Karpas-422 (cell line): Measurements from ENCODE around the gene BACH2. TPM values are rescaled to one million over a fixed set of nuclear protein-coding genes. Genes with fewer than 3 reads are reported as not detected.
"Not testable (repeated sequence)": the region's sequence is repeated elsewhere in the genome, so short reads cannot be mapped to it uniquely, and the experiment has no call there.

Experiments
- DNase-seq: peaks from one replicate; pipeline ENCODE4 v3.0.0-alpha.2; 2015
- H2AFZ ChIP-seq: fragments of 200-600 bp; sonication (generic); 2 replicates; pipeline ENCODE4 v1.6.1; 2014; ENCODE audit warnings: antibody characterized with exemption, low read length, mixed read lengths
- H3K27ac ChIP-seq: fragments of 200-600 bp; sonication (generic); 2 replicates; pipeline ENCODE4 v1.5.1; 2014; ENCODE audit warnings: mild to moderate bottlenecking, low read length, moderate library complexity
- H3K27me3 ChIP-seq: fragments of 200-600 bp; sonication (generic); 2 replicates; pipeline ENCODE4 v1.6.1; 2014; ENCODE audit warnings: low read length, mixed read lengths
- H3K36me3 ChIP-seq: fragments of 200-600 bp; sonication (generic); 2 replicates; pipeline ENCODE4 v1.6.1; 2014; ENCODE audit warnings: low read length, mixed read lengths; ENCODE audit not compliant: insufficient read depth
- H3K4me1 ChIP-seq: fragments of 200-600 bp; sonication (generic); 2 replicates; pipeline ENCODE4 v1.6.1; 2014; ENCODE audit warnings: mild to moderate bottlenecking, low read length, mixed read lengths
- H3K4me2 ChIP-seq: fragments of 200-600 bp; sonication (generic); 2 replicates; pipeline ENCODE4 v1.6.1; 2014; ENCODE audit warnings: low read length, low read depth, mild to moderate bottlenecking; ENCODE audit not compliant: poor library complexity, severe bottlenecking
- H3K4me3 ChIP-seq: fragments of 200-600 bp; sonication (generic); 2 replicates; pipeline ENCODE4 v1.5.1; 2014; ENCODE audit warnings: mild to moderate bottlenecking, antibody characterized with exemption, low read length, mixed read lengths
- H3K79me2 ChIP-seq: fragments of 200-600 bp; sonication (generic); 2 replicates; pipeline ENCODE4 v1.6.1; 2014; ENCODE audit warnings: mild to moderate bottlenecking, low read length, mixed read lengths
- H3K9ac ChIP-seq: fragments of 200-600 bp; sonication (generic); 2 replicates; pipeline ENCODE4 v1.6.0; 2014; ENCODE audit warnings: low read length
- H3K9me2 ChIP-seq: fragments of 200-600 bp; sonication (generic), shearing (Covaris generic); replicated peaks from 2 replicates; pipeline ENCODE4 v1.6.0; 2014; ENCODE audit warnings: mild to moderate bottlenecking, low read length, moderate library complexity; ENCODE audit not compliant: insufficient read depth
- H3K9me3 ChIP-seq: fragments of 300-700, 200-600 bp; sonication (generic); 2 replicates; pipeline ENCODE4 v1.6.1; 2014; ENCODE audit warnings: low read length, mixed read lengths
- H4K20me1 ChIP-seq: fragments of 200-600 bp; sonication (generic); 2 replicates; pipeline ENCODE4 v1.6.1; 2014; ENCODE audit warnings: mild to moderate bottlenecking, antibody characterized with exemption, low read length, low read depth; ENCODE audit not compliant: insufficient read depth
- total RNA-seq: library from RNA; depleted of rRNA; stranded (reverse); fragments of >200 nt; shearing (Covaris generic); gene quantifications from 2 replicates; pipeline ENCODE4 v1.2.3, GENCODE V29; 2014; ENCODE audit warnings: low replicate concordance

Gene BACH2
- total RNA-seq, 1 experiment from 2014 or later = 3.2 TPM

DNA sequence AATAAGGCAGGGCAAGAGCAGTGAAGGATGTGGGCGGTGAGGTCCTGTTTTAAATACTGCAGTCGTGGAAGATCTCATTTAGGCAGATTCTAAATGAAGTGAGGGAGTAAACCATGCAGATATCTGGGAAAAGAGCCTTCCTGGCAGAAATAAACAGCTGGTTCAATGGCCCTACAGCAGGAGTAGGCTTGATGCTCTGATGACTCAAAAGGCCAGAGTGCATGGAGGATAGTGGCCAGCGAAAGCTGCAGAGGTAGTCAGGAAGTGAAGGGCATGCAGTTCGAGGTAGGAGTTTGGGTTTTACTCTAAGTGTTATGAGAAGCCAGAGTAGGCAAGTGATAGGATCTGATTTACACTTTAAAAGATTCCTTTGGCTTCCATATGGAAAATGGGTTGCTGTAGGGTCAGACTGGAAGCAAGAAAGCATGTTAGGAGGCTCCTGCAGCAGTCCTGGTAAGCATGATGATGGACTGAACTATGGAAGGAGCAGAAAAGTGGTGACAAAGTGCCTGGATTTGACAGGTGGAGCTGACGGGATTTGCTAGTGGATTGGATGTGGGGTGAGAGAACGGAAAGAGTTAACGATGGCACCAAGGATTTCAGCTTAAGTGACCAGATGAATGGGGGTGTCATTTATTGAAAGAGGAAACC is 252.3 kb downstream of the BACH2 start:
- H3K9me2 ChIP-seq = no peaks in the 10 kb centered on the region
- H3K9me3 ChIP-seq = no peaks in the 10 kb centered on the region
- no peak overlapping the region for H3K9ac ChIP-seq
- no peaks in the 10 kb centered on the region for H3K27me3 ChIP-seq
- H3K4me2 ChIP-seq = no peak overlapping the region
- no peak overlapping the region for H3K27ac ChIP-seq
- H3K4me3 ChIP-seq = no peak overlapping the region
- H4K20me1 ChIP-seq = no peaks in the 10 kb centered on the region
- H3K36me3 ChIP-seq = no peaks in the 10 kb centered on the region
- H3K4me1 ChIP-seq = no peaks in the 10 kb centered on the region
- no peaks in the 10 kb centered on the region for H3K79me2 ChIP-seq
- H2AFZ ChIP-seq = no peak overlapping the region
- DNase-seq = no peak

DNA sequence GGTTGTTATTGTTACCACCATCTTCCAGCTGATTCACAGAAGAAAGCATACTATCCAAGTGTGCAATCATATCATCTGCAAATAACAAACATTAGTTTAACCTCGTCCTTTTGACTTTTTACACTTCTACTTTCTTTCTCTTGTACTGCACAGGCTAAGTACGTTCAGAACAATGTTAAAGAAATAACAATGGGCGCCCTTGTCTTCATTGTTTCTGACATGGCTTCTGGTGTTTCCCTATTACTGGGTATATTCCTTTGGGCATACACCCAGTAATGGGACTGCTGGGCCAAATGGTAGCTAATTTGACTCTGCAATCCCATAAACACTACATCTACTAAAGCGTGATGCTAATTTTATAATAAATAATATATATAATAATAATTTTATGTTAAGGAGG is 255.7 kb downstream of the BACH2 start:
- Histone ChIP-seq H4K20me1 (no peaks in the 10 kb centered on the region), H2AFZ (no peak overlapping the region), H3K9me2 (no peaks in the 10 kb centered on the region), H3K27me3 (no peaks in the 10 kb centered on the region), H3K27ac (no peak overlapping the region), H3K9ac (no peak overlapping the region), H3K4me1 (no peaks in the 10 kb centered on the region), H3K4me3 (no peak overlapping the region), H3K36me3 (no peaks in the 10 kb centered on the region), H3K79me2 (no peaks in the 10 kb centered on the region), H3K4me2 (no peak overlapping the region), H3K9me3 (no peaks in the 10 kb centered on the region)
- DNase-seq = no peak

- no peak for DNase-seq
- Histone ChIP-seq H3K4me1 (no peaks in the 10 kb centered on the region), H3K9ac (no peak overlapping the region), H3K27ac (no peak overlapping the region), H3K4me3 (no peak overlapping the region), H3K9me3 (no peaks in the 10 kb centered on the region), H3K27me3 (no peaks in the 10 kb centered on the region), H2AFZ (no peak overlapping the region), H4K20me1 (no peaks in the 10 kb centered on the region), H3K79me2 (no peaks in the 10 kb centered on the region), H3K36me3 (no peaks in the 10 kb centered on the region), H3K4me2 (no peak overlapping the region), H3K9me2 (no peaks in the 10 kb centered on the region)
These were observed 256.7 kb downstream of the BACH2 start for GRCh38 chr6:90039911-90040310.

DNA sequence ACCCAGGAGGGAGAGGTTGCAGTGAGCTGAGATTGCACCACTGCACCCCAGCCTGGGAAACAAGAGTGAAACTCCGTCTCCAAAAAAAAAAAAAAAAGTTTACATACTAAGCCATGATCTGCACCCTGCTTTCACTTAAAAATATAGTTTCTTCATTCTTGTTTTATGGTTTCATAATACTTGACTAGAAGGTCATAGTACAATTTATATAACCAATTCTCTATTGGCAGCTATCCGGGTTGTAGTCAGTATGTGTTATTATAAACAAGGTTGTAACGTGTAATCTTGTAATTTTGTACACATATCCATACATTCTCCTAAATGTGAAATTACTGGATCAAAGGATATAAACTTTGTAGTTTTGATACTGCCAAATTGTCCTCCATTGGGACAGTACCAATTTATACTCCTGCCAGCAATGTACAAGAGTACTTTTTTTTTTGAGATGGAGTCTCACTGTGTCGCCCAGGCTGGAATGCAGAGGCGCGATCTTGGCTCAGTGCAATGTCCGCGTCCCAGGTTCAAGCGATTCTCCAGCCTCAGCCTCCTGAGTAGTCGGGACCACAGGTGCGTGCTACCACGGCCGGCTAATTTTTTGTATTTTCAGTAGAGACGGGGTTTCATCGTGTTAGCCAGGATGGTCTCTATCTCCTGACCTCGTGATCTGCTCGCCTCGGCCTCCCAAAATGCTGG is 257.5 kb downstream of the BACH2 start:
- H3K4me3 ChIP-seq = no peak overlapping the region
- no peaks in the 10 kb centered on the region for H4K20me1 ChIP-seq
- no peaks in the 10 kb centered on the region for H3K9me2 ChIP-seq
- H3K4me1 ChIP-seq = no peaks in the 10 kb centered on the region
- no peaks in the 10 kb centered on the region for H3K27me3 ChIP-seq
- no peak overlapping the region for H2AFZ ChIP-seq
- no peak overlapping the region for H3K27ac ChIP-seq
- no peaks in the 10 kb centered on the region for H3K9me3 ChIP-seq
- no peaks in the 10 kb centered on the region for H3K36me3 ChIP-seq
- no peaks in the 10 kb centered on the region for H3K79me2 ChIP-seq
- no peak for DNase-seq
- H3K9ac ChIP-seq = no peak overlapping the region
- H3K4me2 ChIP-seq = no peak overlapping the region

DNA sequence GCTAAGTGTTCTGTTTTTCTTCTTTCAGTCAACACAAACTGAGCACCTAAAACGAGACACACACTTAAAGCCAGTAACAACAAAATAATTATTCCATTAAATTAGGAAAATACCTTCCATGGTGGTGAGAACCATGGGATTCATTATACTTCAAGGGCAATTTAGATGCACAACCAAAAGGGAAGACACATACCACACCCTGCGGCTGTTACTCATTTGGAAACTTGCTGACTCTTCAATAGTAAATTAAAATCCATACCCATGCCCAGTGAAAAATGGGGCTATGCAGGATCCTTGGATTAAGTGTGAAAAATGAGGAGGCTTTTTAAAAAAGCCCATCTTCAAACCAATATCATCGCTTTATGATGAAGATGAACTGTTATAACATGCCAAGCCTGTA is 259.7 kb downstream of the BACH2 start:
- no peak overlapping the region for H3K27ac ChIP-seq
- H3K79me2 ChIP-seq = no peaks in the 10 kb centered on the region

DNA sequence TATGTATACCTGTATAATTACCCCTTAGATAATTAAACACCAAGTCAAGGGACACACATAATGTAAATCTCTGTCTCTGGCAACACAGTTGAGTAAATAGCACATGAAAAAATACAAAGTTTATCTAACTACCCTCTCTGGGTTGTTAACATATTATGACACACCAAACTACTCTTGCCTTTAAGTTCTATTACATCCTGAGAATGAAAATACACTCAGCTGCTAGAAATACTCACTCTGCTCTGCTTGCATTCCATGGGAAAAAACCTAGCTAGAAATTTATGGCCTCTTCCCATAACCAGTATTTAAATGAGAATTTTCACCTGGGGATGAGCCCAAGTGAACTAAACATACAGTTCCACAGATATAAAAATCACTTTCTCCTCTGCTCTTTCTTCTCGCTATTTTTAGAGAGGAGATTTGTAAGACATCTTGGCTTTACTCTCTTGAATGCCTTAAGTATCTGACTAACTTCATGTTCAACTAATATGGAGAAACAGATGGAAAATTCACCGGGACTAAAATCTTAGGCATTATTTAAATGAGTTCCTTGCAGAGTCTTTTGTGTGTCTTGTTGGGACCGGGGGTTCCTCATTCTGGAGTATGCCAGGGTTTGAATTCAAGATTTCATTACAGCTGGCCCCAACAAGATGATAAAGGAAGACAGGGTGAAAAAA is 261.5 kb downstream of the BACH2 start:
- Histone ChIP-seq H3K27ac (no peak overlapping the region), H3K4me1 (no peaks in the 10 kb centered on the region), H3K9ac (no peak overlapping the region), H2AFZ (no peak overlapping the region), H3K4me2 (no peak overlapping the region), H3K79me2 (no peaks in the 10 kb centered on the region), H3K9me3 (no peaks in the 10 kb centered on the region), H3K36me3 (no peaks in the 10 kb centered on the region), H3K4me3 (no peak overlapping the region), H4K20me1 (no peaks in the 10 kb centered on the region), H3K9me2 (no peaks in the 10 kb centered on the region), H3K27me3 (no peaks in the 10 kb centered on the region)
- DNase-seq = no peak

More for the DNA sequence above, 259.7 kb downstream of the BACH2 start:
- Histone ChIP-seq H3K9me3 (no peaks in the 10 kb centered on the region), H3K9ac (no peak overlapping the region), H3K36me3 (no peaks in the 10 kb centered on the region), H3K4me3 (no peak overlapping the region), H2AFZ (no peak overlapping the region), H3K27me3 (no peaks in the 10 kb centered on the region), H4K20me1 (no peaks in the 10 kb centered on the region), H3K4me1 (no peaks in the 10 kb centered on the region), H3K4me2 (no peak overlapping the region), H3K9me2 (no peaks in the 10 kb centered on the region)
- DNase-seq = no peak

- Histone ChIP-seq H3K9me3 (no peaks in the 10 kb centered on the region), H2AFZ (no peak overlapping the region), H3K27me3 (no peaks in the 10 kb centered on the region), H3K36me3 (no peaks in the 10 kb centered on the region), H3K4me1 (no peaks in the 10 kb centered on the region), H4K20me1 (no peaks in the 10 kb centered on the region), H3K27ac (no peak overlapping the region), H3K9me2 (no peaks in the 10 kb centered on the region), H3K4me3 (no peak overlapping the region), H3K79me2 (no peaks in the 10 kb centered on the region), H3K4me2 (no peak overlapping the region), H3K9ac (no peak overlapping the region)
- DNase-seq = no peak
These were observed 262.8 kb downstream of the BACH2 start for GRCh38 chr6:90033746-90034271.

DNA sequence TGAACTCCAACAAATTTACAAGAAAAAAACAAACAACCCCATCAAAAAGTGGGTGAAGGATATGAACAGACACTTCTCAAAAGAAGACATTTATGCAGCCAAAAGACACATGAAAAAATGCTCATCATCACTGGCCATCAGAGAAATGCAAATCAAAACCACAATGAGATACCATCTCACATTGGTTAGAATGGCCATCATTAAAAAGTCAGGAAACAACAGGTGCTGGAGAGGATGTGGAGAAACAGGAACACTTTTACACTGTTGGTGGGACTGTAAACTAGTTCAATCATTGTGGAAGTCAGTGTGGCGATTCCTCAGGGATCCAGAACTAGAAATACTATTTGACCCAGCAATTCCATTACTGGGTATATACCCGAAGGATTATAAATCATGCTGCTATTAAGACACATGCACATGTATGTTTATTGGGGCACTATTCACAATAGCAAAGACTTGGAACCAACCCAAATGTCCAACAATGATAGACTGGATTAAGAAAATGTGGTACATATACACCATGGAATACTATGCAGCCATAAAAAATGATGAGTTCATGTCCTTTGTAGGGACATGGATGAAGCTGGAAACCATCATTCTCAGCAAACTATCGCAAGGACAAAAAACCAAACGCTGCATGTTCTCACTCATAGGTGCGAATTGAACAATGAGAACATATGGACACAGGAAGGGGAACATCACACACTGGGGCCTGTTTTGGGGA is 264.0 kb downstream of the BACH2 start:
- H3K4me1 ChIP-seq, H3K9me2 ChIP-seq, DNase-seq, H3K9me3 ChIP-seq, H3K4me2 ChIP-seq, H4K20me1 ChIP-seq, H3K79me2 ChIP-seq, H3K36me3 ChIP-seq, H3K27me3 ChIP-seq, H3K9ac ChIP-seq, H3K4me3 ChIP-seq, H2AFZ ChIP-seq, H3K27ac ChIP-seq: not testable (repeated sequence)
